Neuronal stem cell (in vitro differentiated cells): Measurements from ENCODE around the gene PPCS.

Source experiments
- DNase-seq: peaks from one replicate; pipeline ENCODE4 v3.0.0-alpha.2; 2013; ENCODE audit warnings: low spot score
- H2AFZ ChIP-seq: one replicate; pipeline ENCODE4 v1.6.1; 2013; ENCODE audit warnings: mild to moderate bottlenecking, low read length, inconsistent platforms
- H2AK5ac ChIP-seq: 2 replicates; pipeline ENCODE4 v1.6.1; 2013; ENCODE audit warnings: low read depth, mild to moderate bottlenecking, inconsistent platforms, low read length, moderate library complexity, mixed read lengths
- H2BK120ac ChIP-seq: 2 replicates; pipeline ENCODE4 v1.6.1; 2013; ENCODE audit warnings: low read depth, mild to moderate bottlenecking, inconsistent platforms, low read length, moderate library complexity, mixed read lengths
- H2BK12ac ChIP-seq: one replicate; pipeline ENCODE4 v1.6.1; 2013; ENCODE audit warnings: low read length, inconsistent platforms
- H2BK15ac ChIP-seq: 2 replicates; pipeline ENCODE4 v1.6.1; 2013; ENCODE audit warnings: mild to moderate bottlenecking, low read length, inconsistent platforms, mixed read lengths
- H2BK5ac ChIP-seq: one replicate; pipeline ENCODE4 v1.6.1; 2013; ENCODE audit warnings: inconsistent platforms, mild to moderate bottlenecking, low read length, moderate library complexity
- H3K14ac ChIP-seq: one replicate; pipeline ENCODE4 v1.6.1; 2013; ENCODE audit warnings: low read length, inconsistent platforms
- H3K18ac ChIP-seq: 2 replicates; pipeline ENCODE4 v1.6.1; 2013; ENCODE audit warnings: low read length, inconsistent platforms
- H3K23ac ChIP-seq: 2 replicates; pipeline ENCODE4 v1.6.1; 2013; ENCODE audit warnings: low read depth, mild to moderate bottlenecking, mixed read lengths, low read length, inconsistent platforms; ENCODE audit not compliant: poor library complexity
- H3K27ac ChIP-seq: replicated peaks from 3 replicates; pipeline ENCODE4 v1.5.1; 2013; ENCODE audit warnings: low read length, inconsistent platforms
- H3K27me3 ChIP-seq, 3 experiments: 2 replicates each; pipeline ENCODE4 v1.6.1; 2013; ENCODE audit warnings: low read length in 3 of 3, mild to moderate bottlenecking in 2 of 3, inconsistent platforms in 1 of 3, low read depth in 1 of 3, mixed read lengths in 1 of 3, moderate library complexity in 1 of 3; ENCODE audit not compliant: control insufficient read depth in 3 of 3, insufficient read depth in 3 of 3
- H3K36me3 ChIP-seq, 2 donors: replicated peaks in 1 of 2; 2 replicates each; pipeline ENCODE4 v1.6.1; 2013; ENCODE audit warnings: low read length in 2 of 2; ENCODE audit not compliant: control insufficient read depth in 2 of 2, insufficient read depth in 2 of 2
- H3K4ac ChIP-seq: 2 replicates; pipeline ENCODE4 v1.6.1; 2013; ENCODE audit warnings: inconsistent platforms, mild to moderate bottlenecking, low read length, moderate library complexity
- H3K4me1 ChIP-seq, 2 donors: 1 replicate in 1 of 2; 2 replicates in 1 of 2; pipeline ENCODE4 v1.6.1; 2013; ENCODE audit warnings: low read length in 2 of 2, low read depth in 1 of 2; ENCODE audit not compliant: control insufficient read depth in 2 of 2, insufficient read depth in 1 of 2
- H3K4me2 ChIP-seq: one replicate; pipeline ENCODE4 v1.6.1; 2013; ENCODE audit warnings: mild to moderate bottlenecking, low read length, inconsistent platforms; ENCODE audit not compliant: insufficient read depth, poor library complexity, severe bottlenecking
- H3K4me3 ChIP-seq, 2 donors: 2 replicates each; pipeline ENCODE4 v1.5.1; 2013; ENCODE audit warnings: low read length in 2 of 2, mild to moderate bottlenecking in 2 of 2, inconsistent platforms in 1 of 2, moderate library complexity in 1 of 2
- H3K79me1 ChIP-seq: one replicate; pipeline ENCODE4 v1.6.1; 2013; ENCODE audit warnings: low read depth, mild to moderate bottlenecking, inconsistent platforms, low read length, moderate library complexity
- H3K9ac ChIP-seq: one replicate; pipeline ENCODE4 v1.6.1; 2013; ENCODE audit warnings: mild to moderate bottlenecking, low read depth, low read length, inconsistent platforms; ENCODE audit not compliant: poor library complexity
- H3K9me3 ChIP-seq, 2 donors: replicated peaks in 1 of 2; 2 replicates each; pipeline versions ENCODE3 to v1.6.1; 2013; ENCODE audit warnings: low read length in 2 of 2, mild to moderate bottlenecking in 2 of 2, inconsistent platforms in 1 of 2, low read depth in 1 of 2, mixed read lengths in 1 of 2, moderate library complexity in 1 of 2; ENCODE audit not compliant: control insufficient read depth in 2 of 2, insufficient read depth in 1 of 2
- H4K8ac ChIP-seq: one replicate; pipeline ENCODE4 v1.6.1; 2013; ENCODE audit warnings: low read depth, mild to moderate bottlenecking, inconsistent platforms, low read length, moderate library complexity
- H4K91ac ChIP-seq: one replicate; pipeline ENCODE4 v1.6.1; 2013; ENCODE audit warnings: low read length, low read depth, mild to moderate bottlenecking, inconsistent platforms; ENCODE audit not compliant: poor library complexity
- WGBS, 2 donors: extraction: QIAGEN DNeasy Blood & Tissue Kit; methylation state at CpG; one replicate each; pipeline ENCODE4 v1.1.7; 2013; ENCODE audit warnings: missing lambda C conversion rate in 2 of 2, mixed read lengths in 1 of 2; ENCODE audit not compliant: insufficient read length in 2 of 2, insufficient replicate concordance in 1 of 2; ENCODE audit errors: extremely low coverage in 2 of 2; 5-methylcytosine and 5-hydroxymethylcytosine counted together

The PPCS gene

GRCh38 chr1:42418516-42418915 lies 37.8 kb upstream of the PPCS start:
- no peak overlapping the region for H3K27ac ChIP-seq
- no peak overlapping the region for H4K8ac ChIP-seq
- no peak overlapping the region for H3K4me2 ChIP-seq
- no peak overlapping the region for H2AK5ac ChIP-seq
- peaks cover 4% of the 10 kb centered on the region in 2 donors for H3K4me1 ChIP-seq
- H2BK12ac ChIP-seq: no peak overlapping the region
- peaks cover 0 to 33% (median 0%) of the 10 kb centered on the region in 3 experiments for H3K27me3 ChIP-seq
- no peak overlapping the region for H2BK5ac ChIP-seq
- H3K4me3 ChIP-seq: no peak overlapping the region
- DNase-seq: no peak
- no peak overlapping the region for H2AFZ ChIP-seq
- no peaks in the 10 kb centered on the region for H3K36me3 ChIP-seq
- H3K23ac ChIP-seq: no peak overlapping the region
- no peak overlapping the region for H3K18ac ChIP-seq
- H2BK15ac ChIP-seq: no peak overlapping the region
- H3K14ac ChIP-seq: no peak overlapping the region
- no peak overlapping the region for H4K91ac ChIP-seq
- WGBS, 2 donors: no CpG with 5 or more reads among the region's 1 CpG
- H3K9me3 ChIP-seq: no peaks in the 10 kb centered on the region
- H3K4ac ChIP-seq: no peak overlapping the region
- no peak overlapping the region for H2BK120ac ChIP-seq
- H3K9ac ChIP-seq: no peak overlapping the region
- H3K79me1 ChIP-seq: no peaks in the 10 kb centered on the region

GRCh38 chr1:42419126-42419821 lies 37.1 kb upstream of the PPCS start:
- no CpG with 5 or more reads among the region's 5 CpGs for WGBS, 2 donors
- Histone ChIP-seq H3K79me1 (no peaks in the 10 kb centered on the region), H2AFZ (no peak overlapping the region), H3K18ac (no peak overlapping the region), H4K91ac (no peak overlapping the region), H2BK15ac (no peak overlapping the region), H3K23ac (no peak overlapping the region), H2BK12ac (no peak overlapping the region), H3K4me2 (no peak overlapping the region), H3K36me3 (no peaks in the 10 kb centered on the region), H3K9ac (no peak overlapping the region), H2BK120ac (no peak overlapping the region), H2AK5ac (no peak overlapping the region), H3K4me1 (peaks cover 4% of the 10 kb centered on the region in 2 donors), H3K27me3 (peaks cover 0 to 37% (median 0%) of the 10 kb centered on the region in 3 experiments), H4K8ac (no peak overlapping the region), H3K4ac (no peak overlapping the region), H3K4me3 (no peak overlapping the region), H3K9me3 (no peaks in the 10 kb centered on the region), H2BK5ac (no peak overlapping the region), H3K14ac (no peak overlapping the region), H3K27ac (no peak overlapping the region)
- DNase-seq: no peak

- peaks cover 0 to 37% (median 0%) of the 10 kb centered on the region in 3 experiments for H3K27me3 ChIP-seq
- H3K4me3 ChIP-seq: no peak overlapping the region
- no peak overlapping the region for H2AK5ac ChIP-seq
- H2AFZ ChIP-seq: no peak overlapping the region
- H2BK15ac ChIP-seq: no peak overlapping the region
- H4K8ac ChIP-seq: no peak overlapping the region
- no peak overlapping the region for H3K27ac ChIP-seq
- H2BK12ac ChIP-seq: no peak overlapping the region
- H2BK120ac ChIP-seq: no peak overlapping the region
- no peaks in the 10 kb centered on the region for H3K9me3 ChIP-seq
- no peak overlapping the region for H3K23ac ChIP-seq
- H3K36me3 ChIP-seq: no peaks in the 10 kb centered on the region
- H3K4ac ChIP-seq: no peak overlapping the region
- H3K18ac ChIP-seq: no peak overlapping the region
- no peak overlapping the region for H3K9ac ChIP-seq
- DNase-seq: no peak
- H4K91ac ChIP-seq: no peak overlapping the region
- no peak overlapping the region for H3K14ac ChIP-seq
- no CpG with 5 or more reads among the region's 7 CpGs for WGBS, 2 donors
- no peak overlapping the region for H2BK5ac ChIP-seq
- H3K79me1 ChIP-seq: no peaks in the 10 kb centered on the region
- peaks cover 2 to 4% of the 10 kb centered on the region in 2 donors for H3K4me1 ChIP-seq
- H3K4me2 ChIP-seq: no peak overlapping the region
Observed at GRCh38 chr1:42420121-42420520, 36.2 kb upstream of the PPCS start.

GRCh38 chr1:42420911-42421585 lies 35.3 kb upstream of the PPCS start:
- H3K4ac ChIP-seq: no peak overlapping the region
- H3K36me3 ChIP-seq: no peaks in the 10 kb centered on the region
- no peak overlapping the region for H2BK120ac ChIP-seq
- no peak overlapping the region for H3K14ac ChIP-seq
- no peak for DNase-seq
- no peak overlapping the region for H2BK12ac ChIP-seq
- H3K23ac ChIP-seq: no peak overlapping the region
- peaks cover 2 to 4% of the 10 kb centered on the region in 2 donors for H3K4me1 ChIP-seq
- no peak overlapping the region for H2AFZ ChIP-seq
- H2BK5ac ChIP-seq: no peak overlapping the region
- H4K8ac ChIP-seq: no peak overlapping the region
- H3K27ac ChIP-seq: no peak overlapping the region
- no peak overlapping the region for H3K9ac ChIP-seq
- no peak overlapping the region for H2AK5ac ChIP-seq
- no peak overlapping the region for H2BK15ac ChIP-seq
- WGBS, 2 donors: no CpG with 5 or more reads among the region's 10 CpGs
- H3K9me3 ChIP-seq: no peaks in the 10 kb centered on the region
- no peak overlapping the region for H3K4me3 ChIP-seq
- H3K4me2 ChIP-seq: no peak overlapping the region
- peaks cover 0 to 33% (median 0%) of the 10 kb centered on the region in 3 experiments for H3K27me3 ChIP-seq
- no peak overlapping the region for H4K91ac ChIP-seq
- H3K79me1 ChIP-seq: peaks cover 2% of the 10 kb centered on the region
- H3K18ac ChIP-seq: no peak overlapping the region
